ENCODE measurements around the gene PPP6R1. TPM values are rescaled to one million over a fixed set of nuclear protein-coding genes. Genes with fewer than 3 reads are reported as not detected.
"Not testable (repeated sequence)": the region's sequence is repeated elsewhere in the genome, so short reads cannot be mapped to it uniquely, and the experiment has no call there.

Gene PPP6R1
- total and polyA plus RNA-seq, 4 donors = 37.3 to 86.3 (median 48.1) TPM

- ATAC-seq (ENCODE audit: insufficient read depth, low FRiP score) = no peak
- no peak for TF ChIP-seq CTCF (IDR thresholded peaks at IDR 0.05; ENCODE audit: control extremely low read depth, extremely low read depth)
- no peak overlapping the region for H3K9ac ChIP-seq (ENCODE audit: insufficient read depth in 1 of 2, low read length in 2 of 2)
- no peak for DNase-seq
- peaks cover 0 to 56% (median 10%) of the 10 kb centered on the region in 4 donors for H3K36me3 ChIP-seq (ENCODE audit: control insufficient read depth in 4 of 4, insufficient read depth in 4 of 4, low read length in 4 of 4)
- no peak overlapping the region for H3K4me3 ChIP-seq
- H3K27me3 ChIP-seq (ENCODE audit: control insufficient read depth in 3 of 3, insufficient read depth in 3 of 3, low read length in 2 of 3) = no peaks in the 10 kb centered on the region
- no peaks in the 10 kb centered on the region for H3K4me1 ChIP-seq (ENCODE audit: control insufficient read depth in 5 of 5, insufficient read depth in 5 of 5, low read length in 5 of 5)
- WGBS, 2 donors = 85 to 86% methylated on average over 18 of the region's 18 CpGs
- H3K27ac ChIP-seq (ENCODE audit: low read depth in 1 of 2, low read length in 1 of 2) = no peak overlapping the region
- H3K9me3 ChIP-seq (ENCODE audit: control insufficient read depth in 4 of 4, insufficient read depth in 3 of 4, low read length in 3 of 4) = no peaks in the 10 kb centered on the region
Measured at GRCh38 chr19:55226788-55227187, 32.0 kb downstream of the PPP6R1 start.

DNA sequence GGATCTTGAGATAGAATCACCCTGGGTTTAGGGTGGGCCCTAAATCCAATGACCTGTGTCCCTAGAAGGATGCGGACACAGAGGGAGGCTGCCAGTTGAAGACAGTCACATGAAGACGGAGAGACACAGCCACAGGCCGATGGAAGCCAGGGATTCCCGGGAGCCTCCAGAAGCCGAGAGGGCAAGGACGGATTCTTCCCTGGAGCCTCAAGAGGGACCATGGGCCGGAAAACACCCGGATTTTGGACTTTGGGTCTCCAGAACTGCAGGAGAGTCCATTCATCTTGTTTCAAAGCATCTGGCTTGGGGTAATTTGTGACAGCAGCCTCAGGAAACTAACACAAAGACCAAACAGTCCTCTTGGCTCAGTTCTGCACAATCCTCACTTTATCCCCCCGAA, 32.5 kb downstream of the PPP6R1 start:
- H3K9ac ChIP-seq (ENCODE audit: insufficient read depth in 1 of 2, low read length in 2 of 2) = no peak overlapping the region
- H3K27me3 ChIP-seq (ENCODE audit: control insufficient read depth in 3 of 3, insufficient read depth in 3 of 3, low read length in 2 of 3) = no peaks in the 10 kb centered on the region
- no peak overlapping the region for H3K4me3 ChIP-seq
- 83 to 93% methylated on average over 9 of the region's 9 CpGs for WGBS, 2 donors
- TF ChIP-seq CTCF (IDR thresholded peaks at IDR 0.05; ENCODE audit: control extremely low read depth, extremely low read depth) = no peak
- peaks cover 0 to 50% (median 7%) of the 10 kb centered on the region in 4 donors for H3K36me3 ChIP-seq (ENCODE audit: control insufficient read depth in 4 of 4, insufficient read depth in 4 of 4, low read length in 4 of 4)
- no peaks in the 10 kb centered on the region for H3K9me3 ChIP-seq (ENCODE audit: control insufficient read depth in 4 of 4, insufficient read depth in 3 of 4, low read length in 3 of 4)
- no peaks in the 10 kb centered on the region for H3K4me1 ChIP-seq (ENCODE audit: control insufficient read depth in 5 of 5, insufficient read depth in 5 of 5, low read length in 5 of 5)
- DNase-seq = no peak
- ATAC-seq (ENCODE audit: insufficient read depth, low FRiP score) = no peak
- H3K27ac ChIP-seq (ENCODE audit: low read depth in 1 of 2, low read length in 1 of 2) = no peak overlapping the region

GRCh38 chr19:55225415-55225958, 33.3 kb downstream of the PPP6R1 start:
- no peaks in the 10 kb centered on the region for H3K4me1 ChIP-seq (ENCODE audit: control insufficient read depth in 5 of 5, insufficient read depth in 5 of 5, low read length in 5 of 5)
- H3K9me3 ChIP-seq (ENCODE audit: control insufficient read depth in 4 of 4, insufficient read depth in 3 of 4, low read length in 3 of 4) = peaks cover 0 to 3% (median 0%) of the 10 kb centered on the region in 4 donors
- H3K4me3 ChIP-seq = no peak overlapping the region
- DNase-seq = no peak
- H3K9ac ChIP-seq (ENCODE audit: insufficient read depth in 1 of 2, low read length in 2 of 2) = no peak overlapping the region
- no peak for TF ChIP-seq CTCF (IDR thresholded peaks at IDR 0.05; ENCODE audit: control extremely low read depth, extremely low read depth)
- peaks cover 0 to 43% (median 2%) of the 10 kb centered on the region in 4 donors for H3K36me3 ChIP-seq (ENCODE audit: control insufficient read depth in 4 of 4, insufficient read depth in 4 of 4, low read length in 4 of 4)
- H3K27me3 ChIP-seq (ENCODE audit: control insufficient read depth in 3 of 3, insufficient read depth in 3 of 3, low read length in 2 of 3) = no peaks in the 10 kb centered on the region
- 74 to 78% methylated on average over 7 of the region's 7 CpGs for WGBS, 2 donors
- ATAC-seq (ENCODE audit: insufficient read depth, low FRiP score) = no peak
- H3K27ac ChIP-seq (ENCODE audit: low read depth in 1 of 2, low read length in 1 of 2) = no peak overlapping the region

DNA sequence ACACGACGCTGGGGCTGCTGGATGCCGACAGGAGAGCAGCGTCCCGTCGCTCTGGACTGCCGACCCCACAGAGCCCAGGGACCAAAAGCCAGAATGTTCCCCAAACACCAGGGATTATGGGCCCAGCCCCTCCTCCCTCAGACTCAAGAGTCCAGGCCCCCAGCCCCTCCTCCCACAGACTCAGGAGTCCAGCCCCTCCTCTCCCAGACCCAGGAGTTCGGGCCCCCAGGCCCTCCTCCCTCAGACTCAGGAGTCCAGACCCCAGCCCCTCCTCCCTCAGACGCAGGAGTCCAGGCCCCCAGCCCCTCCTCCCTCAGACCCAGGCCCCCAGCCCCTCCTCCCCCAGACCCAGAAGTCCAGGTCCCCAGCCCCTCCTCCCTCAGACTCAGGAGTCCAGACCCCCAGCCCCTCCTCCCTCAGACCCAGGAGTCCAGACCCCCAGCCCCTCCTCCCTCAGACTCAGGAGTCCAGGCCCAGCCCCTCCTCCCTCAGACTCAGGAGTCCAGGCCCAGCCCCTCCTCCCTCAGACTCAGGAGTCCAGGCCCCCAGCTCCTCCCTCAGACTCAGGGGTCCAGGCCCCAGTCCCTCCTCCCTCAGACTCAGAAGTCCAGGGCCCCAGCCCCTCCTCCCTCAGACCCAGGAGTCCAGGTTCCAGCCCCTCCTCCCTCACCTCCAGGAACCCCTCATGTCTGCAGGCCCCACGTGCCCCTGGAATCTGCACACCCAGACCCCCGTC, 34.0 kb downstream of the PPP6R1 start:
- not testable (repeated sequence) for H3K27ac ChIP-seq (ENCODE audit: low read depth in 1 of 2, low read length in 1 of 2); H3K27me3 ChIP-seq (ENCODE audit: control insufficient read depth in 3 of 3, insufficient read depth in 3 of 3, low read length in 2 of 3); DNase-seq

More for the DNA sequence above, 34.0 kb downstream of the PPP6R1 start:
- not testable (repeated sequence) for H3K9me3 ChIP-seq (ENCODE audit: control insufficient read depth in 4 of 4, insufficient read depth in 3 of 4, low read length in 3 of 4); H3K4me3 ChIP-seq; ATAC-seq (ENCODE audit: insufficient read depth, low FRiP score); H3K4me1 ChIP-seq (ENCODE audit: control insufficient read depth in 5 of 5, insufficient read depth in 5 of 5, low read length in 5 of 5); H3K9ac ChIP-seq (ENCODE audit: insufficient read depth in 1 of 2, low read length in 2 of 2)
- peaks cover 0 to 38% (median 0%) of the 10 kb centered on the region in 4 donors for H3K36me3 ChIP-seq (ENCODE audit: control insufficient read depth in 4 of 4, insufficient read depth in 4 of 4, low read length in 4 of 4)
- WGBS, 2 donors = 61 to 69% methylated on average over 11 of the region's 11 CpGs
